ENCODE results near the gene RGS3.

- no peak for TF ChIP-seq CTCF (IDR thresholded peaks at IDR 0.05)
- no peak for TF ChIP-seq POLR2A (IDR thresholded peaks at IDR 0.05)
Measured at GRCh38 chr9:113474360-113475028, 11.0 kb downstream of the RGS3 start.

Data from gastroesophageal sphincter (tissue), 3 donors.